ENCODE results near the gene SYNDIG1.

- TF ChIP-seq CTCF (IDR thresholded peaks at IDR 0.05) (no peak), POLR2A (IDR thresholded peaks at IDR 0.05) (no peak)
These were observed 21.8 kb downstream of the SYNDIG1 start for GRCh38 chr20:24491041-24491756.

Measured in body of pancreas (tissue), 4 donors.